ENCODE data around the gene PIAS1.
"Not testable (repeated sequence)": the region's sequence is repeated elsewhere in the genome, so short reads cannot be mapped to it uniquely, and the experiment has no call there.

Gene PIAS1

GRCh38 chr15:68232449-68232848, 178.3 kb downstream of the PIAS1 start:
- Histone ChIP-seq H3K4me3 (ENCODE audit: low read length) (no peak overlapping the region), H3K36me3 (replicated peaks; ENCODE audit: insufficient read depth, low read length) (no peaks in the 10 kb centered on the region), H3K9me3 (replicated peaks; ENCODE audit: insufficient read depth, low read length) (no peaks in the 10 kb centered on the region), H3K9ac (ENCODE audit: low read length) (no peak overlapping the region), H2AFZ (ENCODE audit: low read length) (no peak overlapping the region), H3K4me2 (ENCODE audit: low read depth, low read length) (no peak overlapping the region), H3F3A (ENCODE audit: insufficient read depth, low read length) (peaks cover 16% of the 10 kb centered on the region), H3K9me2 (replicated peaks; ENCODE audit: insufficient read depth, low read length) (no peaks in the 10 kb centered on the region), H3K27me3 (replicated peaks; ENCODE audit: insufficient read depth, low read length) (no peaks in the 10 kb centered on the region), H3K4me1 (ENCODE audit: low read length) (peaks cover 8% of the 10 kb centered on the region; the same call in 1 of the 2 replicates), H3K27ac (ENCODE audit: low read length) (no peak overlapping the region), H4K20me1 (ENCODE audit: insufficient read depth, low read length) (no peaks in the 10 kb centered on the region), H3K79me2 (ENCODE audit: low read length) (peaks cover 31% of the 10 kb centered on the region)
- DNase-seq: no peak
- TF ChIP-seq EZH2 (optimal IDR thresholded peaks at IDR 0.05; ENCODE audit: low read depth, low read length): no peak
- no peak for TF ChIP-seq CTCF (IDR thresholded peaks at IDR 0.05; ENCODE audit: low read length)

- Histone ChIP-seq H3K4me2 (ENCODE audit: low read depth, low read length) (no peak overlapping the region), H3K27me3 (replicated peaks; ENCODE audit: insufficient read depth, low read length) (no peaks in the 10 kb centered on the region), H3K36me3 (replicated peaks; ENCODE audit: insufficient read depth, low read length) (no peaks in the 10 kb centered on the region), H4K20me1 (ENCODE audit: insufficient read depth, low read length) (no peaks in the 10 kb centered on the region), H3K4me3 (ENCODE audit: low read length) (no peak overlapping the region), H3K9me3 (replicated peaks; ENCODE audit: insufficient read depth, low read length) (no peaks in the 10 kb centered on the region), H3K79me2 (ENCODE audit: low read length) (peaks cover 26% of the 10 kb centered on the region), H3K9ac (ENCODE audit: low read length) (no peak overlapping the region), H3K27ac (ENCODE audit: low read length) (no peak overlapping the region), H2AFZ (ENCODE audit: low read length) (no peak overlapping the region), H3F3A (ENCODE audit: insufficient read depth, low read length) (peaks cover 12% of the 10 kb centered on the region), H3K4me1 (ENCODE audit: low read length) (peaks cover 8% of the 10 kb centered on the region; the same call in 1 of the 2 replicates), H3K9me2 (replicated peaks; ENCODE audit: insufficient read depth, low read length) (no peaks in the 10 kb centered on the region)
- DNase-seq: no peak
- TF ChIP-seq CTCF (IDR thresholded peaks at IDR 0.05; ENCODE audit: low read length) (no peak), EZH2phosphoT487 (IDR thresholded peaks at IDR 0.05; ENCODE audit: low read length) (no peak), EZH2 (optimal IDR thresholded peaks at IDR 0.05; ENCODE audit: low read depth, low read length) (no peak)
Observed at GRCh38 chr15:68232937-68233336, 178.8 kb downstream of the PIAS1 start.

- Histone ChIP-seq H3K9me2 (replicated peaks; ENCODE audit: insufficient read depth, low read length) (no peaks in the 10 kb centered on the region), H3F3A (ENCODE audit: insufficient read depth, low read length) (peaks cover 11% of the 10 kb centered on the region), H3K4me1 (ENCODE audit: low read length) (peaks cover 15% of the 10 kb centered on the region), H3K79me2 (ENCODE audit: low read length) (peaks cover 15% of the 10 kb centered on the region), H4K20me1 (ENCODE audit: insufficient read depth, low read length) (no peaks in the 10 kb centered on the region), H2AFZ (ENCODE audit: low read length) (no peak overlapping the region), H3K9me3 (replicated peaks; ENCODE audit: insufficient read depth, low read length) (no peaks in the 10 kb centered on the region), H3K36me3 (replicated peaks; ENCODE audit: insufficient read depth, low read length) (no peaks in the 10 kb centered on the region), H3K9ac (ENCODE audit: low read length) (no peak overlapping the region), H3K27ac (ENCODE audit: low read length) (no peak overlapping the region), H3K4me3 (ENCODE audit: low read length) (no peak overlapping the region), H3K27me3 (replicated peaks; ENCODE audit: insufficient read depth, low read length) (no peaks in the 10 kb centered on the region), H3K4me2 (ENCODE audit: low read depth, low read length) (no peak overlapping the region)
- no peak for DNase-seq
- no peak for TF ChIP-seq CTCF (IDR thresholded peaks at IDR 0.05; ENCODE audit: low read length)
- TF ChIP-seq EZH2 (optimal IDR thresholded peaks at IDR 0.05; ENCODE audit: low read depth, low read length): no peak
- TF ChIP-seq EZH2phosphoT487 (IDR thresholded peaks at IDR 0.05; ENCODE audit: low read length): no peak
Observed at GRCh38 chr15:68234060-68234459, 179.9 kb downstream of the PIAS1 start.

- H3K9me2 ChIP-seq (replicated peaks; ENCODE audit: insufficient read depth, low read length); H2AFZ ChIP-seq (ENCODE audit: low read length); H3K4me3 ChIP-seq (ENCODE audit: low read length); H3K36me3 ChIP-seq (replicated peaks; ENCODE audit: insufficient read depth, low read length); H3K9me3 ChIP-seq (replicated peaks; ENCODE audit: insufficient read depth, low read length); H4K20me1 ChIP-seq (ENCODE audit: insufficient read depth, low read length); DNase-seq; H3K27me3 ChIP-seq (replicated peaks; ENCODE audit: insufficient read depth, low read length); H3K9ac ChIP-seq (ENCODE audit: low read length); H3K27ac ChIP-seq (ENCODE audit: low read length); H3K4me2 ChIP-seq (ENCODE audit: low read depth, low read length): not testable (repeated sequence)
- Histone ChIP-seq H3F3A (ENCODE audit: insufficient read depth, low read length) (peaks cover 11% of the 10 kb centered on the region), H3K4me1 (ENCODE audit: low read length) (peaks cover 19% of the 10 kb centered on the region), H3K79me2 (ENCODE audit: low read length) (peaks cover 11% of the 10 kb centered on the region)
Observed at GRCh38 chr15:68234520-68234919, 180.4 kb downstream of the PIAS1 start.
